ENCODE data around the gene CCHCR1. TPM values are rescaled to one million over a fixed set of nuclear protein-coding genes. Genes with fewer than 3 reads are reported as not detected.

The CCHCR1 gene
- total RNA-seq, 1 experiment from 2014 or later, result 45.5 TPM

DNA sequence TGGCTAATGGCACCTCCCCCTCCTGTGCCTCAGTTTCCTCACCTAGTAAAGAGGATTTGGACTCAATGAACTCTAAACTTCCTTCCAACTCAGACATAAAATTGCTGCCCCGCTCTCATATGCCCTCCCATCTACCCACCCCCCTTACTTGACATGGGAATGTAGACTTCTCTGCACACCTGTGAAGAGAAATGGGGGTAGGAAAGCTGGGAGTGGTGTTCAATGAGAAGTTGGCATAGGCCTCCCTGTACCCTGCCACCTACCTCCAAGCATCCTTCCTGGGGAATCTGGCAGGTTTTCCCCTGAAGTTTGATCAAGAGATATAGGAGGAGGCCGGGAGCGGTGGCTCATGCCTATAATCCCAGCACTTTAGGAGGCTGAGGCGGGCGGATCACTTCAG is 16.8 kb upstream of the CCHCR1 start:
- H2BK5ac ChIP-seq (ENCODE audit: insufficient read length, low read length), result no peak overlapping the region

More for the DNA sequence above, 16.8 kb upstream of the CCHCR1 start:
- Mint-ChIP-seq H3K36me3 (ENCODE audit: insufficient read depth in 1 of 3, low read depth in 3 of 3) (peaks cover 0 to 10% (median 8%) of the 10 kb centered on the region in 3 experiments; a peak in 5 of 7 replicates), H3K27me3 (ENCODE audit: low read depth) (no peaks in the 10 kb centered on the region), H3K9me3 (no peaks in the 10 kb centered on the region; a peak in 1 of 5 replicates), H3K4me1 (peaks cover 59 to 63% of the 10 kb centered on the region in 2 experiments), H3K4me3 (peak overlapping the region in 1 of 2 experiments; percentile 27; a peak in 2 of 5 replicates), H3K27ac (peak overlapping the region; percentile 98 to 100 (median 99); a peak in 4 of 7 replicates)
- H3K79me2 ChIP-seq (ENCODE audit: insufficient read depth, low read length), result peaks cover 17% of the 10 kb centered on the region
- peaks cover 12% of the 10 kb centered on the region for H3K23me2 ChIP-seq (ENCODE audit: insufficient read length, low read depth, low read length, poor library complexity, severe bottlenecking)
- DNase-seq, result no peak
- no peak overlapping the region for H3K14ac ChIP-seq (ENCODE audit: insufficient read depth, low read length)
- no peaks in the 10 kb centered on the region for H4K20me1 ChIP-seq (ENCODE audit: control insufficient read depth, insufficient read depth, insufficient read length)
- H2BK120ac ChIP-seq (ENCODE audit: low read depth, low read length, poor library complexity, severe bottlenecking), result no peak overlapping the region
- H2AFZ ChIP-seq (ENCODE audit: low read length), result no peak overlapping the region
- H4K5ac ChIP-seq (ENCODE audit: insufficient read length, low read depth, low read length), result no peak overlapping the region
- no peak overlapping the region for H3K18ac ChIP-seq (ENCODE audit: insufficient read length, low read depth, low read length)
- no peak overlapping the region for H3K9ac ChIP-seq (ENCODE audit: extremely low read depth, insufficient read length, low read length)
- no peak overlapping the region; the same call in 1 of the 2 replicates for H3K4ac ChIP-seq (ENCODE audit: low read depth, low read length)
- H3K27me3 ChIP-seq (ENCODE audit: insufficient read depth, low read length), result no peaks in the 10 kb centered on the region
- no peak overlapping the region for H3K56ac ChIP-seq (ENCODE audit: insufficient read length, low read depth, low read length)
- no peak overlapping the region for H2BK15ac ChIP-seq (ENCODE audit: low read depth, low read length)
- H3K23ac ChIP-seq (ENCODE audit: insufficient read length, low read depth, low read length), result no peak overlapping the region
- peaks cover 10% of the 10 kb centered on the region for H3K4me1 ChIP-seq (ENCODE audit: insufficient read depth, low read length)
- no peaks in the 10 kb centered on the region for H3K9me3 ChIP-seq (ENCODE audit: control insufficient read depth, low read depth, low read length)
- no peak overlapping the region for H2BK12ac ChIP-seq (ENCODE audit: insufficient read length, low read depth, low read length)
- H3K4me2 ChIP-seq (ENCODE audit: insufficient read depth, insufficient read length, low read length), result no peak overlapping the region
- H2BK20ac ChIP-seq (ENCODE audit: low read depth, low read length, poor library complexity, severe bottlenecking), result no peak overlapping the region
- no peak overlapping the region for H2AK5ac ChIP-seq (ENCODE audit: insufficient read length, low read length)
- H4K8ac ChIP-seq (replicated peaks; ENCODE audit: insufficient read length, low read depth, low read length), result no peak overlapping the region
- TF ChIP-seq, protein P1, sequence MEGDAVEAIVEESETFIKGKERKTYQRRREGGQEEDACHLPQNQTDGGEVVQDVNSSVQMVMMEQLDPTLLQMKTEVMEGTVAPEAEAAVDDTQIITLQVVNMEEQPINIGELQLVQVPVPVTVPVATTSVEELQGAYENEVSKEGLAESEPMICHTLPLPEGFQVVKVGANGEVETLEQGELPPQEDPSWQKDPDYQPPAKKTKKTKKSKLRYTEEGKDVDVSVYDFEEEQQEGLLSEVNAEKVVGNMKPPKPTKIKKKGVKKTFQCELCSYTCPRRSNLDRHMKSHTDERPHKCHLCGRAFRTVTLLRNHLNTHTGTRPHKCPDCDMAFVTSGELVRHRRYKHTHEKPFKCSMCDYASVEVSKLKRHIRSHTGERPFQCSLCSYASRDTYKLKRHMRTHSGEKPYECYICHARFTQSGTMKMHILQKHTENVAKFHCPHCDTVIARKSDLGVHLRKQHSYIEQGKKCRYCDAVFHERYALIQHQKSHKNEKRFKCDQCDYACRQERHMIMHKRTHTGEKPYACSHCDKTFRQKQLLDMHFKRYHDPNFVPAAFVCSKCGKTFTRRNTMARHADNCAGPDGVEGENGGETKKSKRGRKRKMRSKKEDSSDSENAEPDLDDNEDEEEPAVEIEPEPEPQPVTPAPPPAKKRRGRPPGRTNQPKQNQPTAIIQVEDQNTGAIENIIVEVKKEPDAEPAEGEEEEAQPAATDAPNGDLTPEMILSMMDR (conservative IDR thresholded peaks at IDR 0.05), result no peak
- H3K27ac ChIP-seq (ENCODE audit: insufficient read length, low read depth, low read length), result peak overlapping the region; percentile 83
- H3T11ph ChIP-seq (ENCODE audit: low read length), result no peak overlapping the region
- no CpG with 5 or more reads among the region's 5 CpGs for WGBS (ENCODE audit: extremely low coverage, insufficient read length, low lambda C conversion rate)
- H4K91ac ChIP-seq (ENCODE audit: insufficient read length, low read depth, low read length), result peak overlapping the region; percentile 88
- no peaks in the 10 kb centered on the region for H3K79me1 ChIP-seq (ENCODE audit: insufficient read depth, low read depth, low read length, poor library complexity, severe bottlenecking)
